Hematopoietic multipotent progenitor cell treated with erythropoietin and hydrocortisone succinate and interleukin-3 and kit ligand, for 4 days (in vitro differentiated cells): Measurements from ENCODE around the gene ENTPD5.
A peak's percentile ranks its signal among the peaks of the same experiment; 100 is the strongest.
"Not testable (repeated sequence)": the region's sequence is repeated elsewhere in the genome, so short reads cannot be mapped to it uniquely, and the experiment has no call there.

Experiments used
- DNase-seq: peaks from one replicate; pipeline ENCODE4 v3.0.0-alpha.2; 2015

The ENTPD5 gene

GRCh38 chr14:74005664-74006063 lies 13.4 kb downstream of the ENTPD5 start:
- DNase-seq: not testable (repeated sequence)

- DNase-seq: no peak
These were observed 20.4 kb downstream of the ENTPD5 start for GRCh38 chr14:73998726-73999125.

- DNase-seq: no peak
These were observed 21.1 kb downstream of the ENTPD5 start for GRCh38 chr14:73997944-73998447.

GRCh38 chr14:73997108-73997943 lies 21.8 kb downstream of the ENTPD5 start:
- DNase-seq: no peak

GRCh38 chr14:73996731-73997107 lies 22.4 kb downstream of the ENTPD5 start:
- no peak for DNase-seq

- DNase-seq: no peak
These were observed 23.1 kb downstream of the ENTPD5 start for GRCh38 chr14:73995977-73996378.

GRCh38 chr14:73994926-73995325 lies 24.2 kb downstream of the ENTPD5 start:
- not testable (repeated sequence) for DNase-seq

GRCh38 chr14:73991092-73991491 lies 28.0 kb downstream of the ENTPD5 start:
- no peak for DNase-seq

GRCh38 chr14:73988656-73989055 lies 30.4 kb downstream of the ENTPD5 start:
- DNase-seq: not testable (repeated sequence)

- no peak for DNase-seq
These were observed 31.0 kb downstream of the ENTPD5 start for GRCh38 chr14:73988065-73988464.

GRCh38 chr14:73977896-73978295 lies 41.2 kb downstream of the ENTPD5 start:
- DNase-seq: no peak

GRCh38 chr14:73976125-73976524 lies 43.0 kb downstream of the ENTPD5 start:
- DNase-seq: no peak

- no peak for DNase-seq
These were observed 45.6 kb downstream of the ENTPD5 start for GRCh38 chr14:73973497-73973896.

- DNase-seq: no peak
These were observed 50.2 kb downstream of the ENTPD5 start for GRCh38 chr14:73968885-73969284.

GRCh38 chr14:73965216-73965615 lies 53.9 kb downstream of the ENTPD5 start:
- no peak for DNase-seq

- DNase-seq: no peak
These were observed 57.9 kb downstream of the ENTPD5 start for GRCh38 chr14:73961192-73961591.

- DNase-seq: no peak
These were observed 60.5 kb downstream of the ENTPD5 start for GRCh38 chr14:73958591-73958990.

- DNase-seq: no peak
These were observed 63.4 kb downstream of the ENTPD5 start for GRCh38 chr14:73955674-73956073.

GRCh38 chr14:73953731-73954130 lies 65.4 kb downstream of the ENTPD5 start:
- no peak for DNase-seq

- peak; percentile 99 for DNase-seq
These were observed 69.0 kb downstream of the ENTPD5 start, which contains the start of the genes COQ6 and FAM161B for GRCh38 chr14:73949752-73950734. TSS of gene COQ6 (plus strand) at chr14:73950302. CDS start at chr14:73950333, 31 bp downstream. TSS of gene FAM161B (minus strand) at chr14:73950094. CDS start at chr14:73950026, 68 bp downstream.

GRCh38 chr14:73945159-73945670 lies 73.9 kb downstream of the ENTPD5 start:
- DNase-seq: no peak

GRCh38 chr14:73944432-73945158 lies 74.5 kb downstream of the ENTPD5 start:
- DNase-seq: no peak
